HepG2 (cell line): Measurements from ENCODE around the gene TBL2. TPM values are rescaled to one million over a fixed set of nuclear protein-coding genes. Genes with fewer than 3 reads are reported as not detected.

Experiments used
- BCLAF1 ChIP-seq: fragments of 450-650 bp; IDR thresholded peaks from 2 replicates; pipeline ENCODE4 v1.6.1; 2017; ENCODE audit warnings: mild to moderate bottlenecking
- GTF2F1 ChIP-seq: fragments of 150-350 bp; IDR thresholded peaks from 2 replicates; pipeline ENCODE4 v1.6.1; 2014; ENCODE audit warnings: low read length
- HIC2 ChIP-seq: sonication (generic); formaldehyde crosslinking; IDR thresholded peaks from 2 replicates; pipeline ENCODE4 v1.9.0; 2022; ENCODE audit warnings: low read depth, missing genetic modification reagents
- NFAT5 ChIP-seq: sonication (generic); formaldehyde crosslinking; IDR thresholded peaks from 2 replicates; pipeline ENCODE4 v1.4.0; 2020; ENCODE audit warnings: missing genetic modification reagents
- POLR2A ChIP-seq, 2 experiments: IDR thresholded peaks; 2 replicates each; pipeline ENCODE4 v1.6.1; 2011; ENCODE audit warnings: low read depth in 2 of 2, low read length in 2 of 2, mild to moderate bottlenecking in 1 of 2, moderate library complexity in 1 of 2; ENCODE audit not compliant: insufficient read depth in 1 of 2
- POLR2AphosphoS5 ChIP-seq: IDR thresholded peaks from 2 replicates; pipeline ENCODE4 v1.6.1; 2012; ENCODE audit warnings: low read depth, low read length
- POLR2G ChIP-seq: fragments of 200-400 bp; formaldehyde crosslinking; IDR thresholded peaks from 2 replicates; pipeline ENCODE4 v1.6.1; 2018; ENCODE audit warnings: mild to moderate bottlenecking, low read depth, low read length, moderate library complexity
- RAD51 ChIP-seq: fragments of 450-650 bp; IDR thresholded peaks from 2 replicates; pipeline ENCODE4 v1.6.1; 2016; ENCODE audit warnings: borderline replicate concordance
- SAFB2 ChIP-seq: sonication (generic); formaldehyde crosslinking; IDR thresholded peaks from 2 replicates; pipeline ENCODE4 v1.5.1; 2020; ENCODE audit warnings: missing genetic modification reagents, low read depth, mild to moderate bottlenecking, borderline replicate concordance
- SOX5 ChIP-seq: IDR thresholded peaks from 2 replicates; pipeline ENCODE4 v1.6.1; 2016; ENCODE audit warnings: borderline replicate concordance
- THRA ChIP-seq: sonication (generic); formaldehyde crosslinking; IDR thresholded peaks from 2 replicates; pipeline ENCODE4 v1.4.0; 2020; ENCODE audit warnings: missing genetic modification reagents, borderline replicate concordance
- ZBTB7B ChIP-seq: sonication (generic); formaldehyde crosslinking; IDR thresholded peaks from 2 replicates; pipeline ENCODE4 v1.4.0; 2020; ENCODE audit warnings: missing genetic modification reagents
- ZFP36L1 ChIP-seq: sonication (generic); formaldehyde crosslinking; IDR thresholded peaks from 2 replicates; pipeline ENCODE4 v1.8.0; 2022; ENCODE audit warnings: mild to moderate bottlenecking, missing genetic modification reagents, moderate library complexity
- ZNF747 ChIP-seq: sonication (generic); formaldehyde crosslinking; IDR thresholded peaks from 2 replicates; pipeline ENCODE4 v1.8.1; 2023; ENCODE audit warnings: missing genetic modification reagents, mild to moderate bottlenecking, borderline replicate concordance
- polyA plus RNA-seq, 8 experiments: library from polyadenylated mRNA; depleted of rRNA in 3 of 8; stranded (reverse) in 7 of 8; unstranded in 1 of 8; fragments of >200 nt; fragmentation: Illumina TruSeq in 4 of 8; extraction: Trizol in 4 of 8; gene quantifications; 2 replicates each; pipeline versions ENCODE4 v1.2.1 to v1.2.3, GENCODE V29; 2011 to 2016; ENCODE audit warnings: low read depth in 4 of 8, missing spikeins in 1 of 8, mixed read lengths in 1 of 8; ENCODE audit not compliant: insufficient read depth in 1 of 8
- total RNA-seq, 5 experiments: library from RNA; depleted of rRNA; stranded (reverse); fragments of >200 nt; fragmentation: Illumina TruSeq; extraction: Trizol; gene quantifications; 2 replicates each; pipeline ENCODE4 v1.2.3, GENCODE V29; 2016; ENCODE audit warnings: low read depth in 1 of 5

The TBL2 gene
- total and polyA plus RNA-seq, 2 of the 13 experiments (the other 11 are each of a cell fraction or from before 2014, with no cell fraction given) = 43.4 to 47.2 TPM

- TF ChIP-seq NFAT5 (CRISPR knock-in tag) (no peak), POLR2A (IDR thresholded peaks at IDR 0.05; ENCODE audit: insufficient read depth in 1 of 2, low read depth in 2 of 2, low read length in 2 of 2) (peak; percentile 68 to 75), THRA (CRISPR knock-in tag) (peak; percentile 100), POLR2G (peak; percentile 92), ZNF747 (CRISPR knock-in tag) (peak; percentile 81), GTF2F1 (no peak), RAD51 (no peak), POLR2AphosphoS5 (peak; percentile 80), SOX5 (CRISPR knock-in tag) (peak; percentile 89), ZBTB7B (CRISPR knock-in tag) (peak; percentile 94), SAFB2 (peak; percentile 44; the same call in 1 of the 2 replicates), ZFP36L1 (CRISPR knock-in tag) (no peak), BCLAF1 (no peak), HIC2 (CRISPR knock-in tag) (peak; percentile 73)
Measured at GRCh38 chr7:73622909-73623797, 44.8 kb upstream of the TBL2 start (continued).
